ENCODE measurements around the gene RASSF3. TPM values are rescaled to one million over a fixed set of nuclear protein-coding genes. Genes with fewer than 3 reads are reported as not detected.

Gene RASSF3
- polyA plus RNA-seq, 1 donor: 27.8 TPM

GRCh38 chr12:64722835-64723234, 112.5 kb downstream of the RASSF3 start:
- H3K4me1 ChIP-seq (ENCODE audit: control insufficient read depth, insufficient read depth, low read length): no peaks in the 10 kb centered on the region
- no peak for DNase-seq
- no peak overlapping the region for H3K27ac ChIP-seq (ENCODE audit: low read length)
- no peaks in the 10 kb centered on the region for H3K9me3 ChIP-seq (ENCODE audit: control insufficient read depth, low read depth, low read length)
- H3K36me3 ChIP-seq (ENCODE audit: control insufficient read depth, insufficient read depth, low read length): peaks cover 81% of the 10 kb centered on the region
- WGBS (ENCODE audit: insufficient coverage, low lambda C conversion rate): no CpG with 5 or more reads among the region's 4 CpGs
- no peaks in the 10 kb centered on the region for H3K27me3 ChIP-seq (ENCODE audit: control insufficient read depth, insufficient read depth, low read length)
- no peak overlapping the region for H3K4me3 ChIP-seq (ENCODE audit: low read length)

GRCh38 chr12:64723630-64724029, 113.3 kb downstream of the RASSF3 start:
- Histone ChIP-seq H3K36me3 (ENCODE audit: control insufficient read depth, insufficient read depth, low read length) (peaks cover 80% of the 10 kb centered on the region), H3K27me3 (ENCODE audit: control insufficient read depth, insufficient read depth, low read length) (no peaks in the 10 kb centered on the region), H3K4me1 (ENCODE audit: control insufficient read depth, insufficient read depth, low read length) (no peaks in the 10 kb centered on the region), H3K4me3 (ENCODE audit: low read length) (no peak overlapping the region), H3K9me3 (ENCODE audit: control insufficient read depth, low read depth, low read length) (no peaks in the 10 kb centered on the region), H3K27ac (ENCODE audit: low read length) (no peak overlapping the region)
- DNase-seq: no peak
- 100% methylated on average over 1 of the region's 2 CpGs for WGBS (ENCODE audit: insufficient coverage, low lambda C conversion rate)

- no peaks in the 10 kb centered on the region for H3K4me1 ChIP-seq (ENCODE audit: control insufficient read depth, insufficient read depth, low read length)
- no peak overlapping the region for H3K4me3 ChIP-seq (ENCODE audit: low read length)
- whole genome bisulfite sequencing (ENCODE audit: insufficient coverage, low lambda C conversion rate): no CpG with 5 or more reads among the region's 11 CpGs
- H3K27ac ChIP-seq (ENCODE audit: low read length): no peak overlapping the region
- no peaks in the 10 kb centered on the region for H3K27me3 ChIP-seq (ENCODE audit: control insufficient read depth, insufficient read depth, low read length)
- peaks cover 82% of the 10 kb centered on the region for H3K36me3 ChIP-seq (ENCODE audit: control insufficient read depth, insufficient read depth, low read length)
- DNase-seq: no peak
- no peaks in the 10 kb centered on the region for H3K9me3 ChIP-seq (ENCODE audit: control insufficient read depth, low read depth, low read length)
Observed at GRCh38 chr12:64724201-64724745, 114.0 kb downstream of the RASSF3 start.

- H3K27me3 ChIP-seq (ENCODE audit: control insufficient read depth, insufficient read depth, low read length): no peaks in the 10 kb centered on the region
- H3K36me3 ChIP-seq (ENCODE audit: control insufficient read depth, insufficient read depth, low read length): peaks cover 74% of the 10 kb centered on the region
- no peaks in the 10 kb centered on the region for H3K4me1 ChIP-seq (ENCODE audit: control insufficient read depth, insufficient read depth, low read length)
- no CpG with 5 or more reads among the region's 2 CpGs for WGBS (ENCODE audit: insufficient coverage, low lambda C conversion rate)
- H3K27ac ChIP-seq (ENCODE audit: low read length): no peak overlapping the region
- no peaks in the 10 kb centered on the region for H3K9me3 ChIP-seq (ENCODE audit: control insufficient read depth, low read depth, low read length)
- H3K4me3 ChIP-seq (ENCODE audit: low read length): no peak overlapping the region
- DNase-seq: no peak
Observed at GRCh38 chr12:64729909-64730587, 119.8 kb downstream of the RASSF3 start.

- Histone ChIP-seq H3K9me3 (ENCODE audit: control insufficient read depth, low read depth, low read length) (no peaks in the 10 kb centered on the region), H3K27me3 (ENCODE audit: control insufficient read depth, insufficient read depth, low read length) (no peaks in the 10 kb centered on the region), H3K27ac (ENCODE audit: low read length) (no peak overlapping the region), H3K36me3 (ENCODE audit: control insufficient read depth, insufficient read depth, low read length) (peaks cover 74% of the 10 kb centered on the region), H3K4me3 (ENCODE audit: low read length) (no peak overlapping the region), H3K4me1 (ENCODE audit: control insufficient read depth, insufficient read depth, low read length) (no peaks in the 10 kb centered on the region)
- no peak for DNase-seq
- no CpG with 5 or more reads among the region's 2 CpGs for WGBS (ENCODE audit: insufficient coverage, low lambda C conversion rate)
Observed at GRCh38 chr12:64730588-64730969, 120.3 kb downstream of the RASSF3 start.

- no peak for DNase-seq
- Histone ChIP-seq H3K4me3 (ENCODE audit: low read length) (no peak overlapping the region), H3K36me3 (ENCODE audit: control insufficient read depth, insufficient read depth, low read length) (peaks cover 78% of the 10 kb centered on the region), H3K4me1 (ENCODE audit: control insufficient read depth, insufficient read depth, low read length) (no peaks in the 10 kb centered on the region), H3K27ac (ENCODE audit: low read length) (no peak overlapping the region), H3K9me3 (ENCODE audit: control insufficient read depth, low read depth, low read length) (no peaks in the 10 kb centered on the region), H3K27me3 (ENCODE audit: control insufficient read depth, insufficient read depth, low read length) (no peaks in the 10 kb centered on the region)
- 95% methylated on average over 4 of the region's 4 CpGs for WGBS (ENCODE audit: insufficient coverage, low lambda C conversion rate)
Observed at GRCh38 chr12:64731683-64732082, 121.4 kb downstream of the RASSF3 start.

GRCh38 chr12:64733857-64734256, 123.6 kb downstream of the RASSF3 start:
- Histone ChIP-seq H3K4me3 (ENCODE audit: low read length) (no peak overlapping the region), H3K27ac (ENCODE audit: low read length) (no peak overlapping the region), H3K27me3 (ENCODE audit: control insufficient read depth, insufficient read depth, low read length) (no peaks in the 10 kb centered on the region), H3K4me1 (ENCODE audit: control insufficient read depth, insufficient read depth, low read length) (no peaks in the 10 kb centered on the region), H3K36me3 (ENCODE audit: control insufficient read depth, insufficient read depth, low read length) (peaks cover 77% of the 10 kb centered on the region), H3K9me3 (ENCODE audit: control insufficient read depth, low read depth, low read length) (no peaks in the 10 kb centered on the region)
- no CpG with 5 or more reads among the region's 4 CpGs for WGBS (ENCODE audit: insufficient coverage, low lambda C conversion rate)
- no peak for DNase-seq

GRCh38 chr12:64735442-64735841, 125.1 kb downstream of the RASSF3 start:
- H3K27ac ChIP-seq (ENCODE audit: low read length): no peak overlapping the region
- no peak for DNase-seq
- H3K9me3 ChIP-seq (ENCODE audit: control insufficient read depth, low read depth, low read length): no peaks in the 10 kb centered on the region
- peaks cover 84% of the 10 kb centered on the region for H3K36me3 ChIP-seq (ENCODE audit: control insufficient read depth, insufficient read depth, low read length)
- no peaks in the 10 kb centered on the region for H3K4me1 ChIP-seq (ENCODE audit: control insufficient read depth, insufficient read depth, low read length)
- no peaks in the 10 kb centered on the region for H3K27me3 ChIP-seq (ENCODE audit: control insufficient read depth, insufficient read depth, low read length)
- no peak overlapping the region for H3K4me3 ChIP-seq (ENCODE audit: low read length)

GRCh38 chr12:64736771-64737170, 126.5 kb downstream of the RASSF3 start:
- no peaks in the 10 kb centered on the region for H3K27me3 ChIP-seq (ENCODE audit: control insufficient read depth, insufficient read depth, low read length)
- no CpG with 5 or more reads among the region's 1 CpG for whole genome bisulfite sequencing (ENCODE audit: insufficient coverage, low lambda C conversion rate)
- peaks cover 81% of the 10 kb centered on the region for H3K36me3 ChIP-seq (ENCODE audit: control insufficient read depth, insufficient read depth, low read length)
- H3K27ac ChIP-seq (ENCODE audit: low read length): no peak overlapping the region
- H3K9me3 ChIP-seq (ENCODE audit: control insufficient read depth, low read depth, low read length): no peaks in the 10 kb centered on the region
- no peaks in the 10 kb centered on the region for H3K4me1 ChIP-seq (ENCODE audit: control insufficient read depth, insufficient read depth, low read length)
- no peak for DNase-seq
- no peak overlapping the region for H3K4me3 ChIP-seq (ENCODE audit: low read length)

GRCh38 chr12:64737539-64737938, 127.2 kb downstream of the RASSF3 start:
- WGBS (ENCODE audit: insufficient coverage, low lambda C conversion rate): no CpG with 5 or more reads among the region's 1 CpG
- no peak for DNase-seq
- H3K27me3 ChIP-seq (ENCODE audit: control insufficient read depth, insufficient read depth, low read length): no peaks in the 10 kb centered on the region
- H3K36me3 ChIP-seq (ENCODE audit: control insufficient read depth, insufficient read depth, low read length): peaks cover 84% of the 10 kb centered on the region
- no peak overlapping the region for H3K27ac ChIP-seq (ENCODE audit: low read length)
- no peak overlapping the region for H3K4me3 ChIP-seq (ENCODE audit: low read length)
- no peaks in the 10 kb centered on the region for H3K4me1 ChIP-seq (ENCODE audit: control insufficient read depth, insufficient read depth, low read length)
- no peaks in the 10 kb centered on the region for H3K9me3 ChIP-seq (ENCODE audit: control insufficient read depth, low read depth, low read length)

GRCh38 chr12:64739778-64740177, 129.5 kb downstream of the RASSF3 start:
- no peak overlapping the region for H3K4me3 ChIP-seq (ENCODE audit: low read length)
- no peak for DNase-seq
- no peaks in the 10 kb centered on the region for H3K27me3 ChIP-seq (ENCODE audit: control insufficient read depth, insufficient read depth, low read length)
- H3K27ac ChIP-seq (ENCODE audit: low read length): no peak overlapping the region
- H3K36me3 ChIP-seq (ENCODE audit: control insufficient read depth, insufficient read depth, low read length): peaks cover 83% of the 10 kb centered on the region
- no peaks in the 10 kb centered on the region for H3K9me3 ChIP-seq (ENCODE audit: control insufficient read depth, low read depth, low read length)
- WGBS (ENCODE audit: insufficient coverage, low lambda C conversion rate): 92% methylated on average over 2 of the region's 2 CpGs
- H3K4me1 ChIP-seq (ENCODE audit: control insufficient read depth, insufficient read depth, low read length): no peaks in the 10 kb centered on the region

All from large intestine (tissue), 3 donors.